SKM-1 (cell line): Measurements from ENCODE around the gene PLLP.
"Not testable (repeated sequence)": the region's sequence is repeated elsewhere in the genome, so short reads cannot be mapped to it uniquely, and the experiment has no call there.

Source experiments
- DNase-seq: peaks from one replicate; lab custom pipeline; 2025; ENCODE audit not compliant: unreplicated experiment; lab: John Stamatoyannopoulos, UW

Gene PLLP

DNA sequence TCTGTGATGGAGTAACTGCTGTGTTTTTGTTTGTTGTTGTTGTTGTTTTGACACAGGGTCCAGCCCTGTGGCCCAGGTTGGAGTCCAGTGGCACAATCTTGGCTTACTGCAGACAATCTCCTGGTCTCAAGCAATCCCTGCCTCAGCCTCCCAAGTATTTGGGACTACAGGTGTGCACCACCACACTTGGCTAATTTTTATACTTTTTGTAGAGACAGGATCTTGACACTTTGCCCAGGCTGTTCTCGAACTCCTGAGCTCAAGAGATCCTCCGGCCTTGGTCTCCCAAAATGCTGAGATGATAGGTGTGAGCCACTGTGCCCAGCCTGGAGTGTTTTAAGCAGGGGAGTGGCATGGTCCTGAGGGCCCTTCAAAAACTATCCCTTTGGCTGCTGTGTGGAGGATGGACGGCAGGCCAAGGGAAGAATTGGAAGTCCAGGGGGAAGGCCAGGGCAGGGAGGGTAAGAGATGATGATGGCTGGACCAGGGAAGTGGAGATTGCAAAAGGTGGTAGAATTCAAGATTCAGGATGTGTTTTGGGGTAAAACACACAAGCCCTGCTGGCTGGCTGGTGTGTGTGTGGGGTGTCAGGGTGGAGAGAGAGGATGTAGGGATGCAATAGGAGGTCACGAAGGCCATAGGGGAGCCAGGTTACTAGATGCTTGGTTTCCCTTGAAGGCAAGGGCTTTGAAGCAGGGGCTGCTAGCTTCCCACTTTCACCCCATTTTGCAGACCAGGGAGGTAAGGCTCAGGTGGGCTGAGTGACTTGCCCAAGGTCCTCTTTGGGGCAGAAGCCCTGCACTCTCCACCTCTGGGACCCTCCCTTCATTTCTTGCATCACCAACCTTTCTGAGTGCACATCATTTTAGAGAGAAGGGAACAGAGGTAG, 18.8 kb upstream of the PLLP start:
- DNase-seq, result no peak

GRCh38 chr16:57301126-57301817, 16.8 kb upstream of the PLLP start:
- no peak for DNase-seq

GRCh38 chr16:57300387-57301125, 16.1 kb upstream of the PLLP start:
- DNase-seq, result peak; percentile 96

- peak; percentile 85 for DNase-seq
Measured at GRCh38 chr16:57299719-57300386, 15.4 kb upstream of the PLLP start.

GRCh38 chr16:57299009-57299718, 14.7 kb upstream of the PLLP start:
- DNase-seq, result no peak

DNA sequence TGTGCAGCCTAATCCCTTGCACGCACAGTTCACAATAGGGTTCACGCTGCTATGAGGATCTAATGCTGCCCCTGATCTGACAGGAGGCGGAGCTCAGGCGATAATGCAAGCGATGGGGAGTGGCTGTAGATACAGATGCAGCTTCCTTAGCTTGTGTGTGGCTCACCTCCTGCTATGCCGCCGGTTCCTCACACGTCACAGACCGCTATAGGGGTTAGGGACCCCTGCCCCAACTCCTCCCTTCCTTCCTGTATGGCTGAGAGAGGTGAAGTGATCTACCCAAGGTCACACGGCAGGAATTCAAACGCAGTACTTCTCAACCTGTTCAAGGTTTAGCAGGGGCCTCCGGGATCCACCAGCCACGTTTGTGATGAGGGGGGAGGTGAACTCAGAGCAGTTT, 13.4 kb upstream of the PLLP start:
- no peak for DNase-seq

DNA sequence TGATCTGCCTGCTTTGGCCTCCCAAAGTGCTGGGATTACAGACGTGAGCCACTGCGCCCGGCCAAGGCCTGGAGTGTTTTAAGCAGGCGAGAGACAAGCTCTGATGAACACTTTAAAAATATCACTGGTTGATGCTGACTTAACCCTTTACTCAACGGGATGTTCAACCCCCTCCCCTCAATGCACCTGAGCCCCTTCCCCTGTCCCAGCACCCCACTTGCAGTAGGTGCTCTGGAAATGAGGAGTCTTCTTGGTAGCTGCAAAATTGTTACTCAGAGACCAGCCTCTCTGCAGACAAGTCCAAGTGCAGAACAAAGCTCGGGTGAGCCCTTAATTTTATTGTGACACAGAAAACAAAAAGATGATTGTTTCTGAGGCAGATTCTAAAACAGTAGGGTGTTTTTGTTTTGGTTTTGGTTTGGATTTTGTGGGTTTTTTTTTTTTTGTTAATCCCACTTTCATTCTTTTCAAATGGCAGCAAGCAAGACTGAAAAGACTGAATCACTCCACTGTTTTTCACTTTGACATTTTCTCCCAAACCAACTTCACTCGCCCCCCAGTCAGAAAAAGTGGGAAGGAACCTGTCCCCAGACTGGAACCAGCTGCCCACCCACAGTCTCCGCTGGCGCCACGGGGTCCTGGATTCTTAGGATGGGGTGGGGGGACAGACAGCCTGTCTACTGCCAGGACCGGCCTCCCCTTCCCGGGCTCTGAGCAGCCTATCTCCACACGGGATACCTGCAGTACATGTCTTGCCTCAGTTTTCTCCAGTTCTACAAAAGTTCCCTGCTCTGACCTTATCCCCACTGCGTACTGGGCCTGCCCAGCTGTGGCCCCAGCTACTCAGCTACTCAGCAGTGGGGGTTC, 5.2 kb upstream of the PLLP start:
- no peak for DNase-seq

GRCh38 chr16:57285379-57285778, 907 bp upstream of the PLLP start:
- DNase-seq, result no peak

- no peak for DNase-seq
Measured at GRCh38 chr16:57284952-57285363, 486 bp upstream of the PLLP start.

DNA sequence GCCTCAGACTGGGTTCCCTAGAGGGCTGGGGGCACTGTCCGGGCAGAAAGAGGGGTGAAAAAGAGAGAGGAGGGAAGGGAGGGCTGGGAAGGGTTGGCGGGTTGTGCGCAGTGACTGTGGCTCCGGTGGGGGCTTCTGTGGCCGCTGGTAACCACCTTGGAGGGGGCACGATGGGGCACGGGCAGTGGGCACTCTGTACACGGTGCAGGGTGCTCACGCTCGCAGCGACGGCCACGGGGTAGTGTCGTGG, 588 bp downstream of the PLLP start:
- DNase-seq, result no peak

DNA sequence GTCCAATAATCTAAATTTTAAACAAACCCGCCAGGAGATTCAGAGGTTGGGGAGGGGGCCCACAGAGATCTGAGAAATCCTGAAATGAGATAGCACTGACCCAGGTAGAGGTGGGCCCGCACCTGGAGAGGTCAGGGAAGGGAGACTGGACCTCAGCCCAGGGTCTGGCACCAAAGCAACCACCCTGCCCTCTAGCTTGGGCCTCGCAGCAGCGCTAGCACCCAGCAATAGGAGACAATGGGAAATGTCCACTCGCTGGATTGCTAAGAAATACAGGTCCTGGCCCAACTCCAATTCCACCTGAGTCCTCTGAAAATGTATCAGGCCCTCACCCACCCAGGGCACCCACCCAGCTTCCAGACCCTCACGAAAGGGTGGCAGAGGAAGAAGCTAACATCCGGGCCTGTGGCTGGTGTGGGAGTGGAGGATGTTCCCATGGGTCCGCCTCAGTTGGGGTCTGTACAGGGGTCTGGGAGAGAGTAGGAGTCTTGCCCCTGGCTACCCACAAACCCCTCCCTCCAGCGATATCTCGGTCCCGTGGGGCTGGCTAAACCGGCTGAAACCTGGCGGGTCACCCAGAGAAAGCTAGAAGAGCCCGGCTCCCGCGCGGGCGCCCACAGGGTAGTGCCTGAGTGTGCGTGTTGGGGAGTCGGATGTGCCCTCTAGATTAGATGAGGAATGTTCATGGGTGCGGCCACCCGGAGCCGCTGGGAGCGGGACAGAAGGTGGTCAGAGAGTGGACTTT, 1.1 kb downstream of the PLLP start:
- DNase-seq, result no peak

GRCh38 chr16:57282510-57283213, 1.8 kb downstream of the PLLP start:
- no peak for DNase-seq

- no peak for DNase-seq
Measured at GRCh38 chr16:57281791-57282190, 2.7 kb downstream of the PLLP start.

DNA sequence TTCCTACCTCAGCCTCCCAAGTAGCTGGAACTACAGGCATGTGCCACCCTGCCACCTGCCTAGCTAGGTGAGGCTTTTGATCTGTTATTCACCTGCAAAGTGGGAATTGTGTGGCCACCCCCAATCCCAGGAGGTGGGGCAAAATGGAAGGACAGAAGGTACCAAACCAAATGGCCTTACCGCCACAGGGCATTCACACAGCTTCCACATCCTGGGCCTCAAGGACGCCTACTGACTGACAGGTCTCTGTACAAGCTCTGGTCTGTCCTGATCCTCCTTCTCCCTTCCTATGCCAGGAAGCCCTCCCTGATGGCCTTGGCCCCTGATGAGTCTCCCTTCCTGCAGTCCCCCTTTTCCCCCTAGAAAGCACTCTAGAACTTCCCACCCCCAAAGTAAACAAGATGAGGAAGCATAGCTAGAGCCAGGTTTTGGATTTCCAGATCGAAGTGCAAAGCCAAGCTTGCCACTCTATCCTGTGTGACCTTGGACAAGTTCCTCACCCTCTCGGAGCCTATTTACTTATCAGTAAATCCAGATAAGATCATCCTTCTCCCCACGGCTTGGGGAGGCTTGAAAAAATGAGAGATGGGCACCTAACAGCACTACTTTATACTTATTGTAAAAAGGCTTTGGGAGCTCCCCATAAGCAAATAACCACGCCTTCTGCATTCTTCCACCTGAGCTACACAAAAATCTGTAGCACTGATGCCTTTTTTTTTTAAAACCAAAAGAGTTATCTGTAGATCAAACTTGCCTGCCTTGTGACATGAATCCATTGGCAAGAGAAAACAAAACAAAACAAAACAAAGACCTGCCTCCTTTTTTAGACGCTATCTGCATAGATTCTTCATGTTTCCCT, 4.5 kb downstream of the PLLP start:
- no peak for DNase-seq

DNA sequence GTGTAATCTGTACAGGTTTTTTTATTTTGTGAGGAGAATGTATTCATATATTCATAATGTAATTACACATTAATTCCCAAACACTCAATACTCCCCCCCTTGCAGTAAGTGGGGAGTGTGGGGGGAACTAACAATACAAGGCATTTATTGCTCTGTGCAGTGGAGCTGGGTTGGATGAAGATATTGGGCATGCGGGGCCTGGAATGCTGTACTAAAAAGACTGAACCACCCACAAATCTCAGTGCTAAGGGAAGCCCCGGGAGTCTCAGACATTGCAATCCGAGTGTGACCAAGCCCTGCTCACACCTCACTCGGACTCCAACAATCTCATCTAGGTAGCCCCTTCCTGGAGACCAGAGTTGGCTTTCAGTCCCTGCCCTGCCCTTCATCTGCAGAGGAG, 6.0 kb downstream of the PLLP start:
- DNase-seq, result no peak

DNA sequence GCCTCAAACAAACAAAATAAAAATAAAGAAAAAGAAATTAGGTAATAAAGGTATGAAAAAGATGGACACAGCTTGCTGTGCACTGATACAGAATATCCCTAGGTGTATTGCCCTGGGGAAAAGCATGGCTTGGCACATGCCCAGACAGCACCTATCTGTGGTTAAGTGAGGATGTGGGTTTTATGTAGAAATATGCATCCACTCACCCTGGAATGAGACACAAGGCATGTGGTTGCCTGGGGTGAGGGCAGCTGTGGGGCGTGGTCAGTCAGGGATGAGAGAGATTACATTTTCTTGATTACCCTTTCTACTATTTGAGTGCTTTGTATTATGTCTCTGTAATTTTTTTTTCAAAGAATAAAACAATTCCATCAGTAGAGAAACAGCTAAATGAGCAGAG, 6.9 kb downstream of the PLLP start:
- DNase-seq, result peak; percentile 41

DNA sequence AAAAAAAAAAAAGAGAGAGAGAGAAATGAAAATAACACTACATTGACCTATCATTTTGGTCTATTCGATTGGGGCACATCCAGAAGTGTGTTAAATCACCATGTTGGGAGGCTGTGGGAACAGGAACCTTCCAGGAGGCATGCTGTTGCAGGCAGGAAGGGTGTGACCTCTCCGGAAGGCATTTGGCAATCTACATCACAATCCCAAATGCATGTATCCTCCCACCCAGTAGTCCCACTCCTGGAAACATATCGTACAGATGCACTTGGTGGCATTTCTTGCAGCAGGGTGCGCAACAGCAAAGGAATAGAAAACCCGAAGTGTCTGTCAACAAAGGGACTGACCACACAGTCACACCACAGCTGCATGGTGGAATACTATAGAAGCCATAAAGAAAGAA, 7.9 kb downstream of the PLLP start:
- no peak for DNase-seq

DNA sequence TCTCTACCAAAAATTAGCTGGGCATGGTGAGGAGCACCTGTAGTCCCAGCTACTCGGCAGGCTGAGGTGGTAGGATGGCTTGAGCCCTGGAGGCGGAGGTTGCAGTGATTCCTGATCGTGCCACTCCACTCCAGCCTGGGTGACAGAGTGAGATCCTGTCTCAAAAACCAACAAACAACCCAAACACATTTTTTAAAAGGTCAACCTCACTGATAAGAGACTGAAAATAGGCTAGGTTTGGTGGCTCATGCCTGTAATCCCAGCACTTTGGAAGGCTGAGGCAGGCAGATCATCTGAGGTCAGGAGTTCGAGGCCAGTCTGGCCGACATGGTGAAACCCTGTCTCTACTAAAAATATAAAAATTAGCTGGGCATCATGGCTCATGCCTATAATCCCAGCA, 8.5 kb downstream of the PLLP start:
- not testable (repeated sequence) for DNase-seq
